IMR-90 (cell line): ENCODE data around the gene SEC16B. TPM values are rescaled to one million over a fixed set of nuclear protein-coding genes. Genes with fewer than 3 reads are reported as not detected.

Source experiments
- ATAC-seq: fragments of 200-7000 bp; cut with Tn5 transposase; 2 replicates; pipeline ENCODE4 v1.9.1; 2020; ENCODE audit warnings: low read depth, mild to moderate bottlenecking, moderate library complexity
- BruUV-seq: library from RNA; stranded (reverse); fragments of 400-500 nt; replicated peaks from 2 replicates; lab custom pipeline; 2021; lab: Mats Ljungman, UMichigan
- CTCF ChIA-PET: fragments of 300-600 bp; formaldehyde crosslinking; extraction: SDS; loops from one replicate; lab custom pipeline; 2021; ENCODE audit warnings: antibody characterized with exemption; lab: Yijun Ruan, JAX
- POLR2A ChIA-PET: fragments of 300-600 bp; sonication (Branson Sonifier 250); formaldehyde crosslinking; loops from one replicate; lab custom pipeline; 2022; ENCODE audit warnings: antibody characterized with exemption; ENCODE audit not compliant: unreplicated experiment; lab: Charles Lee
- DNase-seq: peaks from one replicate; pipeline ENCODE4 v3.0.0; 2013
- H2AFZ ChIP-seq: replicated peaks from 2 replicates; pipeline ENCODE3; 2013; ENCODE audit warnings: low read length, mild to moderate bottlenecking; ENCODE audit not compliant: poor library complexity
- H2AK5ac ChIP-seq: 2 replicates; pipeline ENCODE4 v1.6.1; 2013; ENCODE audit warnings: low read depth, low read length, inconsistent platforms
- H2AK9ac ChIP-seq: replicated peaks from 2 replicates; pipeline ENCODE3; 2013; ENCODE audit warnings: mild to moderate bottlenecking, low read depth, low read length, moderate library complexity; ENCODE audit not compliant: poor library complexity
- H2BK120ac ChIP-seq: 2 replicates; pipeline ENCODE4 v1.6.1; 2013; ENCODE audit warnings: low read depth, low read length, inconsistent platforms
- H2BK15ac ChIP-seq: 3 replicates; pipeline ENCODE4 v1.6.1; 2013; ENCODE audit warnings: low read depth, low read length, inconsistent platforms
- H2BK20ac ChIP-seq: 2 replicates; pipeline ENCODE4 v1.6.1; 2013; ENCODE audit warnings: low read depth, mild to moderate bottlenecking, inconsistent platforms, low read length, moderate library complexity
- H2BK5ac ChIP-seq: 2 replicates; pipeline ENCODE4 v1.6.1; 2013; ENCODE audit warnings: mild to moderate bottlenecking, low read depth, low read length, inconsistent platforms; ENCODE audit not compliant: poor library complexity, severe bottlenecking
- H3K14ac ChIP-seq: replicated peaks from 2 replicates; pipeline ENCODE4 v1.6.1; 2013; ENCODE audit warnings: low read depth, low read length, inconsistent platforms
- H3K18ac ChIP-seq: 2 replicates; pipeline ENCODE4 v1.6.1; 2013; ENCODE audit warnings: low read depth, low read length, control low read depth
- H3K23ac ChIP-seq: 2 replicates; pipeline ENCODE4 v1.6.1; 2013; ENCODE audit warnings: low read depth, low read length, inconsistent platforms
- H3K27ac ChIP-seq: 2 replicates; pipeline ENCODE4 v1.5.1; 2013; ENCODE audit warnings: mild to moderate bottlenecking, control low read depth, low read length; ENCODE audit not compliant: insufficient read depth
- H3K27me3 ChIP-seq: 2 replicates; pipeline ENCODE4 v1.6.1; 2013; ENCODE audit warnings: low read length; ENCODE audit not compliant: control insufficient read depth, insufficient read depth
- H3K36me3 ChIP-seq: 2 replicates; pipeline ENCODE4 v1.6.1; 2013; ENCODE audit warnings: low read length, mixed read lengths; ENCODE audit not compliant: control insufficient read depth, insufficient read depth
- H3K4ac ChIP-seq: 2 replicates; pipeline ENCODE4 v1.6.1; 2013; ENCODE audit warnings: low read depth, low read length, inconsistent platforms
- H3K4me1 ChIP-seq: 2 replicates; pipeline ENCODE4 v1.6.1; 2013; ENCODE audit warnings: low read length, mixed read lengths; ENCODE audit not compliant: control insufficient read depth, insufficient read depth
- H3K4me2 ChIP-seq: 2 replicates; pipeline ENCODE4 v1.6.1; 2013; ENCODE audit warnings: low read depth, mild to moderate bottlenecking, control low read depth, low read length, moderate library complexity
- H3K4me3 ChIP-seq: 2 replicates; pipeline ENCODE4 v1.5.1; 2013; ENCODE audit warnings: low read depth, mild to moderate bottlenecking, control low read depth, low read length, moderate library complexity; ENCODE audit not compliant: insufficient read depth
- H3K56ac ChIP-seq: 2 replicates; pipeline ENCODE4 v1.6.1; 2013; ENCODE audit warnings: low read length, inconsistent platforms; ENCODE audit not compliant: insufficient read depth; ENCODE audit errors: extremely low read depth
- H3K79me1 ChIP-seq, 2 experiments: 2 replicates each; pipeline ENCODE4 v1.6.1; 2013; ENCODE audit warnings: low read length in 2 of 2, inconsistent platforms in 1 of 2, low read depth in 1 of 2
- H3K9ac ChIP-seq: 2 replicates; pipeline ENCODE4 v1.6.1; 2013; ENCODE audit warnings: low read depth, low read length, control low read depth
- H3K9me1 ChIP-seq: 2 replicates; pipeline ENCODE4 v1.6.1; 2013; ENCODE audit warnings: low read length, inconsistent platforms; ENCODE audit not compliant: insufficient read depth
- H3K9me3 ChIP-seq: 2 replicates; pipeline ENCODE4 v1.6.1; 2013; ENCODE audit warnings: low read length; ENCODE audit not compliant: control insufficient read depth, insufficient read depth
- H4K20me1 ChIP-seq: 2 replicates; pipeline ENCODE4 v1.6.1; 2013; ENCODE audit warnings: low read length, inconsistent platforms; ENCODE audit not compliant: insufficient read depth
- H4K5ac ChIP-seq: 2 replicates; pipeline ENCODE4 v1.6.1; 2013; ENCODE audit warnings: mild to moderate bottlenecking, low read depth, low read length, control low read depth
- H4K8ac ChIP-seq, 2 experiments: 2 replicates each; pipeline ENCODE4 v1.6.1; 2013; ENCODE audit warnings: low read depth in 2 of 2, low read length in 2 of 2, control low read depth in 1 of 2, inconsistent platforms in 1 of 2
- H4K91ac ChIP-seq: 2 replicates; pipeline ENCODE4 v1.6.1; 2013; ENCODE audit warnings: low read depth, low read length, inconsistent platforms; ENCODE audit not compliant: insufficient read depth
- BHLHE40 ChIP-seq: fragments of 150-350 bp; IDR thresholded peaks from 2 replicates; pipeline ENCODE4 v1.6.1; 2016; ENCODE audit warnings: mild to moderate bottlenecking, low read depth, low read length
- CEBPB ChIP-seq: IDR thresholded peaks from 2 replicates; pipeline ENCODE4 v1.6.1; 2012; ENCODE audit warnings: low read depth, low read length, improper control_type of control experiment
- FOS ChIP-seq: fragments of 150-350 bp; IDR thresholded peaks from 2 replicates; pipeline ENCODE4 v1.6.1; 2016; ENCODE audit warnings: low read depth, low read length
- MAFK ChIP-seq: IDR thresholded peaks from 2 replicates; pipeline ENCODE4 v1.6.1; 2012; ENCODE audit warnings: low read depth, low read length, improper control_type of control experiment
- MXI1 ChIP-seq: IDR thresholded peaks from 2 replicates; pipeline ENCODE4 v1.6.1; 2012; ENCODE audit warnings: low read depth, mild to moderate bottlenecking, low read length, moderate library complexity, borderline replicate concordance
- NFE2L2 ChIP-seq: fragments of 150-350 bp; IDR thresholded peaks from 2 replicates; pipeline ENCODE4 v1.6.1; 2016; ENCODE audit warnings: low read depth, mild to moderate bottlenecking, low read length
- POLR2A ChIP-seq: IDR thresholded peaks from 2 replicates; pipeline ENCODE4 v1.6.1; 2012; ENCODE audit warnings: mild to moderate bottlenecking, low read depth, low read length
- RAD21 ChIP-seq: IDR thresholded peaks from 2 replicates; pipeline ENCODE4 v1.6.1; 2012; ENCODE audit warnings: low read length, improper control_type of control experiment
- WGBS, 2 experiments: methylation state at CpG; one replicate each; pipeline versions ENCODE4 v1.1.5 to v1.1.7; 2013; ENCODE audit warnings: missing lambda C conversion rate in 2 of 2; ENCODE audit not compliant: insufficient read length in 1 of 2; ENCODE audit errors: extremely low coverage in 2 of 2; 5-methylcytosine and 5-hydroxymethylcytosine counted together
- dilution Hi-C: fragments of 300-500 bp; cut with HindIII; formaldehyde crosslinking; loops from one replicate; pipeline ENCODE4 v1.14.3; 2018; ENCODE audit warnings: low sequenced_read_pairs; ENCODE audit not compliant: unreplicated experiment
- in situ Hi-C: fragments of 300-500 bp; cut with MboI; formaldehyde crosslinking; loops from 3 replicates; pipeline ENCODE4 v1.14.3; 2019; ENCODE audit warnings: low sequenced_read_pairs, inconsistent platforms, mixed read lengths
- intact Hi-C: fragments of 100-400 bp; cut with micrococcal nuclease; formaldehyde crosslinking; loops from 2 replicates; pipeline ENCODE4 v1.10.0; 2022
- polyA plus RNA-seq, 3 experiments: library from polyadenylated mRNA; depleted of rRNA; stranded (reverse); fragments of >200 nt; gene quantifications; 2 replicates each; pipeline ENCODE4 v1.2.3, GENCODE V29; 2012; ENCODE audit warnings: low replicate concordance in 1 of 3
- total RNA-seq: library from RNA; depleted of rRNA; stranded (reverse); fragments of >200 nt; gene quantifications from 2 replicates; pipeline ENCODE4 v1.2.3, GENCODE V29; 2012
- TF ChIP-seq, protein P1 (sequence below): fragments of 150-350 bp; IDR thresholded peaks from 2 replicates; pipeline ENCODE4 v1.6.1; 2016; ENCODE audit warnings: low read depth, mild to moderate bottlenecking, low read length, moderate library complexity, borderline replicate concordance

SEC16B gene
- total and polyA plus RNA-seq, 2 of the 4 experiments (the other 2 are of a cell fraction): 4.3 TPM

DNA sequence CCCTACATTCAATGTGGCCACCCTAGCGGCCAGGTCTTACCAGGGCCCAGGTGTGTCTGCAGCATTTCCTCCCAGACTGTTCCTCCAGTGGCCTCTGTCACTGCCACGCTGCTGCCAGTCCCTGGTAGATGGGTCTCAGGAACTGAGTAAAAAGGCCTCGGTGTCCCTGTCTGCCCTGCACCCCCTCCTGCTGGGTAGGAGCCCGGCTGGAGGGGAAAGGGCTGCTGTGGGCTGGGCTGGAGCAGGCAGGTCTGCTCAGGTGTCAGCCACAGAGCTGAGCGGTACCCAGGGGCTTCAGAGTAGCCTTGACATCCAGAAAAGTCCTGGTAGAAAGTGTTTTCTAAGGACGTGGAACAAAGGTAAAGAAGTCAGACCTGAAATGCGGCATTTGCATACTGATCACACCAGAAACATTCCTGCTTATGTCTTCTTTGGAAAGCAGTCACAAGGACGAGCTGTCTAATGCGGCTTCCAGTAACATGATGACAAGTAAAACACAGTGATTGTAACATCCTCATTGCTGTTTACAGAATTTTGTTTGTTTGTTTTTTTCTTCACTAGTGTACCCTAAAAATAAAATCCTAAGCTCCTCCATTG is 32.6 kb downstream of the SEC16B start:
- H3K79me1 ChIP-seq: no peaks in the 10 kb centered on the region
- peak overlapping the region; percentile 74 for H2AK5ac ChIP-seq
- peak overlapping the region; percentile 51 for H3K18ac ChIP-seq
- H2BK120ac ChIP-seq: peak overlapping the region; percentile 77
- in situ Hi-C loops: no loop called here
- peak; percentile 6; the same call in 1 of the 2 replicates for ATAC-seq
- no peak for TF ChIP-seq MXI1
- TF ChIP-seq, protein P1, sequence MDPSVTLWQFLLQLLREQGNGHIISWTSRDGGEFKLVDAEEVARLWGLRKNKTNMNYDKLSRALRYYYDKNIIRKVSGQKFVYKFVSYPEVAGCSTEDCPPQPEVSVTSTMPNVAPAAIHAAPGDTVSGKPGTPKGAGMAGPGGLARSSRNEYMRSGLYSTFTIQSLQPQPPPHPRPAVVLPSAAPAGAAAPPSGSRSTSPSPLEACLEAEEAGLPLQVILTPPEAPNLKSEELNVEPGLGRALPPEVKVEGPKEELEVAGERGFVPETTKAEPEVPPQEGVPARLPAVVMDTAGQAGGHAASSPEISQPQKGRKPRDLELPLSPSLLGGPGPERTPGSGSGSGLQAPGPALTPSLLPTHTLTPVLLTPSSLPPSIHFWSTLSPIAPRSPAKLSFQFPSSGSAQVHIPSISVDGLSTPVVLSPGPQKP: no peak
- no peak for TF ChIP-seq CEBPB
- no peak for TF ChIP-seq FOS
- no peak for TF ChIP-seq BHLHE40
- TF ChIP-seq POLR2A: no peak
- no peak for TF ChIP-seq MAFK
- TF ChIP-seq RAD21: no peak
- no peak for TF ChIP-seq NFE2L2
- peak overlapping the region; percentile 12; the same call in 1 of the 2 replicates for H4K5ac ChIP-seq
- no peak overlapping the region for H3K4me3 ChIP-seq
- DNase-seq: no peak
- no peak overlapping the region for H3K4me2 ChIP-seq
- intact Hi-C loops: no loop called here
- no peak overlapping the region for H3K9ac ChIP-seq
- peak overlapping the region; percentile 26 for H2AK9ac ChIP-seq
- peak overlapping the region; percentile 16 for H2BK5ac ChIP-seq
- H4K8ac ChIP-seq: peak overlapping the region in 1 of 2 experiments; percentile 68; a peak in 2 of 4 replicates
- BruUV-seq: no TSS peak
- peak overlapping the region; percentile 34; the same call in 1 of the 2 replicates for H3K14ac ChIP-seq
- H4K20me1 ChIP-seq: no peaks in the 10 kb centered on the region
- no peaks in the 10 kb centered on the region for H3K36me3 ChIP-seq
- H3K4me1 ChIP-seq: peaks cover 12% of the 10 kb centered on the region
- POLR2A ChIA-PET: no interaction called here
- peak overlapping the region; percentile 31 for H3K4ac ChIP-seq
- peak overlapping the region; percentile 75 for H2BK20ac ChIP-seq
- H3K27ac ChIP-seq: no peak overlapping the region
- CTCF ChIA-PET: interaction anchor here (0.6 kb wide), 1 partner anchor 11 kb away, joined by 3 read pairs; no protein-coding TSS in a partner anchor
- H3K23ac ChIP-seq: no peak overlapping the region
- dilution Hi-C loops: no loop called here
- H4K91ac ChIP-seq: peak overlapping the region; percentile 31
- no peak overlapping the region for H2AFZ ChIP-seq
- H2BK15ac ChIP-seq: peak overlapping the region; percentile 63; the same call in 1 of the 3 replicates
- no peaks in the 10 kb centered on the region for H3K9me1 ChIP-seq
- no peaks in the 10 kb centered on the region for H3K27me3 ChIP-seq
- 90% methylated on average over 2 of the region's 9 CpGs; no CpG with 5 or more reads in 1 of the 2 experiments for WGBS, 2 experiments
- no peaks in the 10 kb centered on the region for H3K9me3 ChIP-seq
- no peak overlapping the region for H3K56ac ChIP-seq
